COR-L47 (cell line): ENCODE results near the gene NCKAP1.

Source experiments
- DNase-seq: peaks from one replicate; lab custom pipeline; 2025; lab: John Stamatoyannopoulos, UW

The NCKAP1 gene

DNA sequence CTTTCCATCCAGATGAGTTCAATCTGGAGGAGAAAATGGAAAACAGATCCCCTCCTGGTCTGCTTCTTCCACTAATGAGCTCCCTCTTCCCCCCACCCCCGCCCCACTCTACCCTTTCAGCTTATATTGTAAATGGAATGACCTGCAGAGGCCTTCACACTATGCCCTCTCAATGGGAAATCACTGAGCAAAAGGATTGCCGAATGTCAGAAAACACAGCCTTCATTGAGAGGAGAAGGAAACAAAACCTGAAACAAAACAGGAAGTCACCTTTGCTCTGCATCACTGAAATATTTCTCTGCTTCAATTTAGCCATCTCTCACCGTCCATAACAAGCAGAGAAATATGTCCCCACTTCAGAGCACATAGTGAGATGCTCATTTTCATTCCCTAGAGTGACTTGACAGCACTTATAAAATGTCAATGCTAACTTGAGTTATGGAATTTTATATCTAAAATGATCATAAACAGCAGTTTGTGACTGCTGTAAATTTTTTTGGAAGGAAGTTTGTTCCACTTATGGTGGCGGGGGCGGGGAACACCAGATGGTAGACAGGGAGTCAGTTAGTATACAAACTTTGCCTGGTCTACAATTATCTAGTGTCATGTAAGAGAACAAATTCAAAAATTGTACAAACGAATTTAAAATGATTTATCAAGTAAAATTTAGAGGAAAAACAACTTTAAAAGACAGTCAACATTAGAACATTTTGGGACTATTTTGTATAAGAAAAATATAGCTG is 170.0 kb downstream of the NCKAP1 start:
- no peak for DNase-seq

DNA sequence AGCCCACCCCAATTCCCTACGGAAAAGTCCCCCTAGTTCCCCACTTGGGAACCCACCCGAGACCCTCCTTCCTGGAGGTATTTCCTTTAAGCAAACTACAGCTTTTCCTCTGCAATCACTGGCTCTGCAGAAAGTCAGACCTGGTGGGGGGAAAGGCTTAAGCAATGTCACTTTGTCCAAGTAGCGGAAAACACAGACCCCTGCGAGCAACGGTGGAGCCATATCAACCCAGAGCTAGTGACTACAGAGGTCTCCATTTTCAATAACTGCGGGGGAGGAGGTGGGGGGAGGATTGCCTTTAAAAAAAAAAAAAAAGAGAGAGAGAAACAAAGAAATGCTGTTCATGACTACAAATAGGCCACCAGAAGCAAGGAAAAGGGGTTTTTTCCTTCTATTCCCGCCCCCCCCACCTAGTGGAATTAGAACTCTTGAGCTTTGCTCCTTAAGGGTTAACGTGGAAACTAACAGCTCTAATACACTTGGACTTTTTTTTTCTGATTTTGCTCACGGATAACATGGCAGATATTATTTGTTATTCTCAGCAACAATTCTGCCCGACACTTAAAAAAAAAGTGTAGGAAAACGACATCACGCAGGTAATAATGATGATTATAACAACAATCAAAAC is 170.7 kb downstream of the NCKAP1 start:
- no peak for DNase-seq

DNA sequence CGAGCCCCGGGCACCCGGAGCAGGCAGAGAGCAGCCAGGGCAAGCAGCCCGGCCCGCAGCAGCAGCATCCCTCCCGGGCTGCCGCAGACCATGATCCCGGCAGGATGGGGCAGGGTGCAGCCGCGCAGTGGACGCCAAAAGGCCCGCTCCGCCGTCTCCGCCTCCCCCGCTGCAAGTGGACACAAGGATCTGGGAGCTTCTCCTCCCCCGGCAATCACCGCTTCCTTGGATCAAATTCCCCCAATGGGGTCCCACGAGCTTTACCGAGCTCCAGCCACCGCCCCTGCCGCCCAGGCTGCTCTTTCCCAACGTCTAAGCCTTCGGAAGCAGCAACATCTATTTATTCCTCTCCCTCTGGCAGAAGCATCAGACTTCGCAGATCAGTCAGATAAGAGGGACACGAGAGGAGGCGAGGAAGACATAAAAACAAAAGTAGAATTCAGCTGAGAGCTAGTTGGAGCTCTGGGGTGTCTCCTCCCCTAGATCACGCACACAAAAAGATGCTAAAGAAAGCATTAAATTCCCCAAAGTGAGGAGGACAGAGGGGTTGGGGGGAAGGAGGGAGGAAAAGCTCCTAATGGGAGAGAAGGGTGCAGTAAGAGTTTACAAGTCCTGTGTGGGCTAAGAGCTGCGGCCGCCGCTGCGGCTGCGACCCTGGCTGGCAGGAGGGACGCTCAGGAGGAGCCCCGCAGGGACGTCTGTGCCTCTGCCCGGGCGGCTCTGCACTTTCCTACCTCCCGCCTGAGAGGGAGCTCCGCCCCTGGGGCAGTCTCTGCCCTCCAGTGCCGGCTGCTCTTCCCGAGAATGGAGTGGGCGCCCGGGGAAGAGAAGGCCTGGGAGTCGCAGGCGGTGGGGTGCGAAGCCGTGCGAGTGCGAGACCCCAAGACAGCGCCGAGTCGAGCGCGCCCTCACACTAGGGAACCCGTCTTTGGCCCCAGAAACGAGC is 171.5 kb downstream of the NCKAP1 start, which contains the start of gene FRZB:
Gene FRZB, minus strand, starts transcription at position 177 of the 946 bp plus-strand sequence. Its CDS starts 85 bp downstream, at position 92.
- no peak for DNase-seq

DNA sequence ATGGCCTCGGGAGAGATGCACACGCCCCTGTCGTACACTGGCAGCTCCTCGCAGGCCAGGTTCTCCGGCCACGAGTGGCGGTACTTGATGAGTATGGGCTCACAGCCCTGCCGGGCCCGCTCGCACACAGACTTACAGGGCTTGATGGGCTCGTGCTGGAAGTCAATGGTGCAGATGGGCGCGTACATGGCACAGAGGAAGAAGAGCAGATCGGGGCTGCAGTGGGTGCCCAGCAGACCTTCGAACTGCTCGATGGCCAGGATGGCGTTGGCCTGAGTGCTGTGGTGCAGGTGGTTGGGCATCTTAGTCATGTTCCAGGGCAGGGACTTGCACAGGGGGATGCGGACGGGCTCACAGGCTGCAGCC is 172.2 kb downstream of the NCKAP1 start:
- no peak for DNase-seq

DNA sequence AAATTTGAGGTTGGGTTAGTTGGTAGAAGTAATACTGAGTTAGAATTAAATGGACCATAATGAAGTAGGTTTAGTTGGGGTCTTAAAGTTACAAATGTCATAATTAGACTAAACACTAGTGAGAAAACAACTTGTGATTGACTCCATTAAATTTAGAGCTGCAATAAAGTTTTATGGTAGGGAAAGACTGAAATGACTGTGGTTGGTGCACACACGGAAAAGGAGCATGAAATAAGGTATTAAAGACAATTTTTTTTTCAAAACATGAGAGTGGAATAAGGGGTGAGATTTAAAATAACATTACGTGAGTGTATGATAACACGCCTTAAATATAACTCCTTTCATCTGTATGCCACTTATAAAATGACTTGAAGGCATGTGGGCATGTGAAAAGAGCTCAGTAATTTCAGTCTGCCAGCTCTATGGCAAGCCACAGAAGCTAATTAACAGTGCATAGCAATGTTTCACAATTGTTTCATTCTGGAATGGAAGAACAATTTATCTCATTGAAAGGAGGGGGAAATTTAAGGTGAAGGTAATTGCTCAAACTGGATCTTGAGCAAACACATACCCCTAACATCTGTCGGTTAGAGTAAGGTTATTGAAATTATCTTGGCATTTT is 173.2 kb downstream of the NCKAP1 start:
- no peak for DNase-seq

DNA sequence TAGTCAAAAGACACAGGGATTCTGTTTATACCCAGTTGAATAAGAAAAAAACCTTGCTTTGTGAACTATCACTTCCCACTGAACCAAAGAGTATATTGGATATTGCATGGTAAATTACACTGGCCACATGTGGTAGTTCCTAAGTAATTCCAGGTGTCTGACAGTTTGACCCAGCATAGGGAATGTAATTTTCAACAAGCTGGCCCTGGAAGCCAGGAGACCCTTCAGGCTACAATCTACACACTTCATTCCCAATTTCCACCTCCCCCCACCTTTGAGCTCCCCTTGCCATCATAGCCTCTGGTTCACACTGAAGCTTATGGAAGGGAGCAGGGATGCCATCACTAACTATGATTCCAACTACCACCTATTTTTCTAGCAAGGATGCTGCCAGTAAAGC is 174.6 kb downstream of the NCKAP1 start:
- DNase-seq = no peak

DNA sequence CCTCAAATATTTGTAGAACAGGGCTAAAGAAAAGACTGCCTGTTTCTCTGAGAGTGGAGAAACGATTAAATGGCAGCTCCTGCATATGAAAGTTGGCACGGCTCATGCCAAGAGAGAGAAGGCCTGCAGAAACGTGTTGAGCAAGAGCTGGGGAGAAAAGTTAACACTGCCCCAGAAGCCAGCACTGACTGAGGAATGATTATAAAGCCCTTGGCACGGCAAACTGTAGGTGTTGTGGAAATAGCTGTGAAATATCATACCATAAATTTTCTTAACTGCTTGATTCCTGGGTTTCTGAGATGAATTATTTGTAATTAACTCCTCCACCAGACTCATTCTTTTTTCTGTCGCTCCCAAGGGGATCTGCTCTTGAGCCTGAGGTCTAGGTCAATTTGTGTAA is 176.2 kb downstream of the NCKAP1 start:
- DNase-seq = no peak

DNA sequence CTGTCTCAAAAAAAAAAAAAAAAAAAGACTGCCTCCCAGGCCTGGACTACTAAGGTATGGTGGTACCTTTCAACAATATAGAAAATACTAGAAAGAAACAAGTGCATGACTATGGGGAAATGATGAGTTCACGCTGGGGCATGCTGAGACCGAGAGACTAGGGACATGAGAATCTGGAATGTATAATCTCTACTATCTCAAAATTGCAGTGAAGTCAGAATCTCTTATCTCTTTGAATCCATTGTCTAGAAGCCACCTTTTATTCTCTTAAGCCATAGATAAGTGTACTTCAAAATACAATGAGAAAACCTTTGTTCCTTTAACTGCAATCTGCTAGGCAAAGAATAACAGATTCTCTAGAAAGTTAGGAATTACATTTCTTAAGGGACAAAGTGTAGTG is 177.4 kb downstream of the NCKAP1 start:
- DNase-seq = no peak
